ENCODE data around the gene SIGLEC8. TPM values are rescaled to one million over a fixed set of nuclear protein-coding genes. Genes with fewer than 3 reads are reported as not detected.

The SIGLEC8 gene
- total RNA-seq, 1 donor from 2014 or later: not detected

DNA sequence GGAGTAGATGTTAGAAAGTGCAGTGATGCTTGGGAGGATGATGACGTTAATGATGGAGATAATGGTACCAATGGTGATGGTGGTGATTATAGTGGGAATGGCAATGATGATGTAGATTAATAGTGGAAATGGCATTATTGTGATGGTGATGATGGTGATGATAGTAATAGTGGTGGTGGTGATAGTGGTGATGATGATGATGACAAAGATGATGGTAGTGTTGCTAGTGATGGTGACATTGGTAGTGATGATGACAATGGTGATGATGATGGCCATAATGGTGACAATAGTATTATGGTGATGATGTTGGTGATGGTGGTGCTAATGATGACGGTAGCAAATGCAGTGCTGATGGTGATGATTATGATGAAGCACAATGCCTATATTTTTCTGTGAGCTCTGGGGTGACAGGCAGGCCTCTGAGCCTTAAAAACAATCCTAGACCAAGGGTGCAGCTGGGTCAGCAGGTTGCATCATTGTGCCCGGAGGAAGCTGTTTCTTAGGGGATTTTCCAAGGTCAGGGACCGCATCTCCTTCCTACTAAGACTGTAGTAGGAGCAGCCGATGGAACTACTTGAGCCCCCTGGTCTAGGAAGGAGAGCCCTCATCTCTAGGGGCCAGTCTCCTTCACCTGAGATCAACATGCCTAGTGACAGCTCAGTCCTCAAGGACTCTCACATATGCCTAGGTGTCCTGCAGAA is 27.9 kb upstream of the SIGLEC8 start:
- TF ChIP-seq, protein P1, sequence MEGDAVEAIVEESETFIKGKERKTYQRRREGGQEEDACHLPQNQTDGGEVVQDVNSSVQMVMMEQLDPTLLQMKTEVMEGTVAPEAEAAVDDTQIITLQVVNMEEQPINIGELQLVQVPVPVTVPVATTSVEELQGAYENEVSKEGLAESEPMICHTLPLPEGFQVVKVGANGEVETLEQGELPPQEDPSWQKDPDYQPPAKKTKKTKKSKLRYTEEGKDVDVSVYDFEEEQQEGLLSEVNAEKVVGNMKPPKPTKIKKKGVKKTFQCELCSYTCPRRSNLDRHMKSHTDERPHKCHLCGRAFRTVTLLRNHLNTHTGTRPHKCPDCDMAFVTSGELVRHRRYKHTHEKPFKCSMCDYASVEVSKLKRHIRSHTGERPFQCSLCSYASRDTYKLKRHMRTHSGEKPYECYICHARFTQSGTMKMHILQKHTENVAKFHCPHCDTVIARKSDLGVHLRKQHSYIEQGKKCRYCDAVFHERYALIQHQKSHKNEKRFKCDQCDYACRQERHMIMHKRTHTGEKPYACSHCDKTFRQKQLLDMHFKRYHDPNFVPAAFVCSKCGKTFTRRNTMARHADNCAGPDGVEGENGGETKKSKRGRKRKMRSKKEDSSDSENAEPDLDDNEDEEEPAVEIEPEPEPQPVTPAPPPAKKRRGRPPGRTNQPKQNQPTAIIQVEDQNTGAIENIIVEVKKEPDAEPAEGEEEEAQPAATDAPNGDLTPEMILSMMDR (IDR thresholded peaks at IDR 0.05): no peak
- TF ChIP-seq POLR2A (IDR thresholded peaks at IDR 0.05): no peak
- Histone ChIP-seq H3K27ac (no peak overlapping the region), H3K4me1 (no peaks in the 10 kb centered on the region), H3K4me3 (no peak overlapping the region), H3K36me3 (no peaks in the 10 kb centered on the region), H3K27me3 (no peaks in the 10 kb centered on the region), H3K9me3 (no peaks in the 10 kb centered on the region)
- DNase-seq (ENCODE audit: extremely low spot score in 2 of 2): no peak
- intact Hi-C loops (cut with DNase I): no loop called here

DNA sequence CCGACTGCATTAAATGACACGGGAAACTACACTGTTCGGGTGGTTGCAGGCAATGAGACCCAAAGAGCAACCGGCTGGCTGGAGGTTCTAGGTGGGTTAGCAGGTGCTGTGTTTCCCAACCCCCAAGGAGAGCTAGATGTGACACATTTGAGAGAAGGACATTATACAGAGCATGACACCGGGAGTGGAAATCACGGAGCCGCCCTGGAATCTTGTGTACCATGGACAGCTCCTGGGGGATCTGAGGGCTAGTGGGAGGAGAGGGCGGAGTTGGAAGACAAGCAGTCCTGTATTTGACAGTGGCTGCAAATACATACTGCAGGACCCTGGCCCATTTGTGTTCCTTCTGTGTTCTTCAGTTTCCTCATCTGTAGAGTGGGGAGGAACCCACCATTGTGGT is 22.3 kb upstream of the SIGLEC8 start:
- no peaks in the 10 kb centered on the region for H3K27me3 ChIP-seq
- intact Hi-C loops (cut with DNase I): no loop called here
- no peak overlapping the region for H3K27ac ChIP-seq

DNA sequence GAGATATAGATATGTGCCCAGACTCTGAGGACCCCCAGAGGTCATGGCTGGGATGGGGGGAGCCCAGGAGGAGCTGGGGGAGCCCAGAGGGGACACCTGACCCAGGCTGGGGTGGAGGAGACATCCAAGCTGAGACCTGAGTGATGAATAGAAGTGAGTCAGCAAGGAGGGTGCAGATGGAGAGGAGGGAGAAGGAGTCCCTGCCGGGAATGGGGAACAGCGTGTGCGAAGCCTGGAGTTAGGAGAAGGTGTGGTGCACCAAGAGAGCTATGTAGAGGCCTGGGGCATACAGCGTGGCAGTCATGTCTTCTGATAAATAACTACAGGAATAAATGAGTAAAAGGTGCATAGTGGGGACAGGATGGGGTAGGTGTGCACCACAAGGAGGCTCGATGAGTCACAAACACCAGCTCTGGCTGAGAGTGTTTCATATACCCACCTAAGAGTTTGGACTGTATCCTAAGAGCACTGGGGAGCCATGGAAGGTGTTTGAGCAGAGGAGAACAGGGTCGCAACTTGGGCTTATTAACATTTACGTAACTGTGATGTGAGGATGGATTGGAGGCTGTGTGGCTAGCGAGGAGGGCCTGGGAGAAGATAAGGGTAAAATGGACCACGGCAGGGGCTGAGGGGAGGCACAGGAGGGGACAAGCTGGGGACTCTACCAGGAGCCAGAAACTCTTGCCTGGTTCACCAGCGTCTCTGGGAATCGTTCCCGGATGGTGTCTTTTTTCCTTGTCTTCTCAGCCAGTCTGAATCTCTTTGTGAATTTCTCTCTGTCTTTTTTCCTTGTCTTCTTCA is 21.5 kb upstream of the SIGLEC8 start:
- Histone ChIP-seq H3K36me3 (no peaks in the 10 kb centered on the region), H3K4me3 (no peak overlapping the region), H3K4me1 (no peaks in the 10 kb centered on the region), H3K27me3 (no peaks in the 10 kb centered on the region), H3K27ac (no peak overlapping the region), H3K9me3 (no peaks in the 10 kb centered on the region)
- no peak for DNase-seq (ENCODE audit: extremely low spot score in 2 of 2)
- intact Hi-C loops (cut with DNase I): loop anchor here (10.0 kb wide), 1 partner anchor 305 kb away; no protein-coding TSS in a partner anchor
- TF ChIP-seq, protein P1 (IDR thresholded peaks at IDR 0.05): no peak
- TF ChIP-seq POLR2AphosphoS5 (IDR thresholded peaks at IDR 0.05; ENCODE audit: insufficient read depth in 1 of 2, low read depth in 1 of 2) (no peak), POLR2A (IDR thresholded peaks at IDR 0.05) (no peak)

More for the DNA sequence above, 22.3 kb upstream of the SIGLEC8 start:
- TF ChIP-seq POLR2A (IDR thresholded peaks at IDR 0.05) (no peak), POLR2AphosphoS5 (IDR thresholded peaks at IDR 0.05; ENCODE audit: insufficient read depth in 1 of 2, low read depth in 1 of 2) (no peak)
- TF ChIP-seq, protein P1 (IDR thresholded peaks at IDR 0.05): no peak
- DNase-seq (ENCODE audit: extremely low spot score in 2 of 2): no peak
- H3K4me3 ChIP-seq: no peak overlapping the region
- H3K4me1 ChIP-seq: no peaks in the 10 kb centered on the region
- H3K36me3 ChIP-seq: no peaks in the 10 kb centered on the region
- H3K9me3 ChIP-seq: no peaks in the 10 kb centered on the region

DNA sequence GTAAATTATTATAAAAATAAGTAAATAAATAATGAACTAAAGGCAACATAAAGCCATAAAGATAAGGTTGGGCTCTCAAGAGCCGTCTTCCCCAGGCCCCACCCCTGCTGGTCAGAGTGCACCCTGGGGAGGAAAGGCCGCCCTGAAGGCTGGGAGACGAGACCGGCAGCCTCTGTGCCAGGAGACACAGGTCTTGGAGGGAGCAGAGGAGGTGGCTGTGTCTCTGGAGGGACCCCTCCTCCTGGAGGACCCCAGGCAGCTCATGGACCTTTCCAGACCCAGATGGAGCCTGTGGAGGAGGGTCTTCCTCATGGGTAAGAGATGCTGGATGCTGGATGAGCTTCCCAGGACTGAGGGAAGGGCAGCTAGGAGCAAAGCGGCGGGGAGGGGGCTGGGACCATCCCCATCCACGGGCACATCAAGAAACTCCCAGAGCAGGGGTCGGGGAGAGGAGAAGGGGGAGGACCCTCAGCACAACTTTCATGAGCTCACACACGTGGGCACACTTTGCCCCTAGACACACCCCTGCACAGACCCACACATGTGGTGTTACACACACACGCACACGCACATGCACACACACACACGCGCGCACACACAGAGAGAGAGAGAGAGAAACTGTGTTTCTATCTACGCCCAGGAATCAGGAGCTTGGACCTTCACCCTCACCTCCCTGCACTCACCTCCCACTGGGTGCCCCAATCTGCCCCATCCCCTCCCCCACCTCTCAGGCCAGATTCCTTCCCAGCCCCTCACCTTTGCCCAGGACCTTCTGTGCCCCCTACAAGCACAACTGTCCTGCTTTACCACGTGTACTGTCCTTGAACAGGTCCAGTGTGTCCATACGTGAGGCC is 20.4 kb upstream of the SIGLEC8 start, which contains the start of gene CEACAM18:
CEACAM18 (plus strand) TSS at position 159 of the 854 bp plus-strand sequence.
- TF ChIP-seq, protein P1 (IDR thresholded peaks at IDR 0.05): no peak
- no peaks in the 10 kb centered on the region for H3K36me3 ChIP-seq
- no peak within 1 kb of the TSS for H3K27ac ChIP-seq
- no peaks in the 10 kb centered on the region for H3K4me1 ChIP-seq
- no peak for DNase-seq (ENCODE audit: extremely low spot score in 2 of 2)
- no peak within 1 kb of the TSS for H3K4me3 ChIP-seq
- no peaks in the 10 kb centered on the region for H3K9me3 ChIP-seq
- no peaks in the 10 kb centered on the region for H3K27me3 ChIP-seq
- intact Hi-C loops (cut with DNase I): loop anchor here (10.0 kb wide), 1 partner anchor 306 kb away; no protein-coding TSS in a partner anchor
